SK-N-SH (cell line): Measurements from ENCODE around the gene SLC17A5.

Experiments used
- EP300 ChIP-seq, 2 experiments: IDR thresholded peaks; 2 replicates each; pipeline versions ENCODE4 v1.4.0 to v1.6.1; 2012; ENCODE audit warnings: borderline replicate concordance in 1 of 2, low read depth in 1 of 2, low read length in 1 of 2
- GABPA ChIP-seq: IDR thresholded peaks from 2 replicates; pipeline ENCODE4 v1.4.0; 2012; ENCODE audit warnings: low read depth, mild to moderate bottlenecking
- NRF1 ChIP-seq: IDR thresholded peaks from 2 replicates; pipeline ENCODE4 v1.6.1; 2012; ENCODE audit warnings: low read depth, mild to moderate bottlenecking, low read length
- RAD21 ChIP-seq: IDR thresholded peaks from 2 replicates; pipeline ENCODE4 v1.6.1; 2012; ENCODE audit warnings: mild to moderate bottlenecking, low read length
- SIN3A ChIP-seq: IDR thresholded peaks from 2 replicates; pipeline ENCODE4 v1.6.1; 2012; ENCODE audit warnings: low read depth, mild to moderate bottlenecking, low read length, moderate library complexity, borderline replicate concordance
- TCF12 ChIP-seq: IDR thresholded peaks from 2 replicates; pipeline ENCODE4 v1.4.0; 2012
- TF ChIP-seq, protein P1 (sequence below): IDR thresholded peaks from 2 replicates; pipeline ENCODE4 v1.6.1; 2012; ENCODE audit warnings: mild to moderate bottlenecking, low read depth, low read length, moderate library complexity
- TF ChIP-seq, protein P2 (sequence below): IDR thresholded peaks from 2 replicates; pipeline ENCODE4 v1.4.0; 2012; ENCODE audit warnings: low read depth, borderline replicate concordance
- TF ChIP-seq, protein P3 (sequence below): IDR thresholded peaks from 2 replicates; pipeline ENCODE4 v1.4.0; 2012; ENCODE audit warnings: low read depth
- TF ChIP-seq, protein P4 (sequence below): fragments of 200-600 bp; sonication (generic); IDR thresholded peaks from 2 replicates; pipeline ENCODE4 v1.6.1; 2017; ENCODE audit warnings: antibody characterized with exemption, mild to moderate bottlenecking, moderate library complexity
- TF ChIP-seq, protein P5 (sequence below): fragments of 150-350 bp; IDR thresholded peaks from 2 replicates; pipeline ENCODE4 v1.6.1; 2017; ENCODE audit warnings: antibody characterized with exemption, low read length, low read depth, borderline replicate concordance

DNA sequence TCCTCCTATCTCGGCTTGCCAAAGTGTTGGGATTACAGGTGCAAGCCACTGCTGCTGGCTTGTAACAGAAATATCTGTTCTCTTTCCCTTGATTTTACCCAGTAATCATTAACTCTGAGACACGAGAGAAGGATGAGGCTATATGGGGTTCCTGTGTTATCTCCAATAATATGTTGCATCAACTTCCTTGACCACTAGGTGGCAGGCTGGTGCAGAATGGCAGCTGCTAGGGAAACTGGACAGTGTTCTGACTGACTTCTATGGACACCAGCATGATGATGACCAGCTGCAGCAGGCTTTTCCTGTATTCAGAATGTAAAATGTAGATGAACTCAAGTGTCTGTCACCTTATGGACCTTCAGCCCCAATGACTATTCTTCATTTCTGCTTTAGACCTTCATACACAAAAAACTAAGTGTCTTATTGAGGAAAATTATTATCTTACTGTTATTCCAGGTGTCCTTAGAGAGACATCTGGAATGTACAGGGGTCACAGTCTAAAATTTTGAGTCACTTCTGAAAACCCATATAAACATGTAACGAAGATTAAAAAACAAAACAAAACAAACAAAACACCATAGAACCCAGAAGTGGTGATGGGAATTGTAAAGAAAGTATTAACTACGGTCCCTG is 21.8 kb upstream of the SLC17A5 start:
- TF ChIP-seq, protein P1, sequence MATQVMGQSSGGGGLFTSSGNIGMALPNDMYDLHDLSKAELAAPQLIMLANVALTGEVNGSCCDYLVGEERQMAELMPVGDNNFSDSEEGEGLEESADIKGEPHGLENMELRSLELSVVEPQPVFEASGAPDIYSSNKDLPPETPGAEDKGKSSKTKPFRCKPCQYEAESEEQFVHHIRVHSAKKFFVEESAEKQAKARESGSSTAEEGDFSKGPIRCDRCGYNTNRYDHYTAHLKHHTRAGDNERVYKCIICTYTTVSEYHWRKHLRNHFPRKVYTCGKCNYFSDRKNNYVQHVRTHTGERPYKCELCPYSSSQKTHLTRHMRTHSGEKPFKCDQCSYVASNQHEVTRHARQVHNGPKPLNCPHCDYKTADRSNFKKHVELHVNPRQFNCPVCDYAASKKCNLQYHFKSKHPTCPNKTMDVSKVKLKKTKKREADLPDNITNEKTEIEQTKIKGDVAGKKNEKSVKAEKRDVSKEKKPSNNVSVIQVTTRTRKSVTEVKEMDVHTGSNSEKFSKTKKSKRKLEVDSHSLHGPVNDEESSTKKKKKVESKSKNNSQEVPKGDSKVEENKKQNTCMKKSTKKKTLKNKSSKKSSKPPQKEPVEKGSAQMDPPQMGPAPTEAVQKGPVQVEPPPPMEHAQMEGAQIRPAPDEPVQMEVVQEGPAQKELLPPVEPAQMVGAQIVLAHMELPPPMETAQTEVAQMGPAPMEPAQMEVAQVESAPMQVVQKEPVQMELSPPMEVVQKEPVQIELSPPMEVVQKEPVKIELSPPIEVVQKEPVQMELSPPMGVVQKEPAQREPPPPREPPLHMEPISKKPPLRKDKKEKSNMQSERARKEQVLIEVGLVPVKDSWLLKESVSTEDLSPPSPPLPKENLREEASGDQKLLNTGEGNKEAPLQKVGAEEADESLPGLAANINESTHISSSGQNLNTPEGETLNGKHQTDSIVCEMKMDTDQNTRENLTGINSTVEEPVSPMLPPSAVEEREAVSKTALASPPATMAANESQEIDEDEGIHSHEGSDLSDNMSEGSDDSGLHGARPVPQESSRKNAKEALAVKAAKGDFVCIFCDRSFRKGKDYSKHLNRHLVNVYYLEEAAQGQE: no peak
- TF ChIP-seq, protein P2, sequence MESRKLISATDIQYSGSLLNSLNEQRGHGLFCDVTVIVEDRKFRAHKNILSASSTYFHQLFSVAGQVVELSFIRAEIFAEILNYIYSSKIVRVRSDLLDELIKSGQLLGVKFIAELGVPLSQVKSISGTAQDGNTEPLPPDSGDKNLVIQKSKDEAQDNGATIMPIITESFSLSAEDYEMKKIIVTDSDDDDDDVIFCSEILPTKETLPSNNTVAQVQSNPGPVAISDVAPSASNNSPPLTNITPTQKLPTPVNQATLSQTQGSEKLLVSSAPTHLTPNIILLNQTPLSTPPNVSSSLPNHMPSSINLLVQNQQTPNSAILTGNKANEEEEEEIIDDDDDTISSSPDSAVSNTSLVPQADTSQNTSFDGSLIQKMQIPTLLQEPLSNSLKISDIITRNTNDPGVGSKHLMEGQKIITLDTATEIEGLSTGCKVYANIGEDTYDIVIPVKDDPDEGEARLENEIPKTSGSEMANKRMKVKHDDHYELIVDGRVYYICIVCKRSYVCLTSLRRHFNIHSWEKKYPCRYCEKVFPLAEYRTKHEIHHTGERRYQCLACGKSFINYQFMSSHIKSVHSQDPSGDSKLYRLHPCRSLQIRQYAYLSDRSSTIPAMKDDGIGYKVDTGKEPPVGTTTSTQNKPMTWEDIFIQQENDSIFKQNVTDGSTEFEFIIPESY: no peak
- TF ChIP-seq, protein P3, sequence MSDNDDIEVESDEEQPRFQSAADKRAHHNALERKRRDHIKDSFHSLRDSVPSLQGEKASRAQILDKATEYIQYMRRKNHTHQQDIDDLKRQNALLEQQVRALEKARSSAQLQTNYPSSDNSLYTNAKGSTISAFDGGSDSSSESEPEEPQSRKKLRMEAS: no peak
- TF ChIP-seq, protein P4, sequence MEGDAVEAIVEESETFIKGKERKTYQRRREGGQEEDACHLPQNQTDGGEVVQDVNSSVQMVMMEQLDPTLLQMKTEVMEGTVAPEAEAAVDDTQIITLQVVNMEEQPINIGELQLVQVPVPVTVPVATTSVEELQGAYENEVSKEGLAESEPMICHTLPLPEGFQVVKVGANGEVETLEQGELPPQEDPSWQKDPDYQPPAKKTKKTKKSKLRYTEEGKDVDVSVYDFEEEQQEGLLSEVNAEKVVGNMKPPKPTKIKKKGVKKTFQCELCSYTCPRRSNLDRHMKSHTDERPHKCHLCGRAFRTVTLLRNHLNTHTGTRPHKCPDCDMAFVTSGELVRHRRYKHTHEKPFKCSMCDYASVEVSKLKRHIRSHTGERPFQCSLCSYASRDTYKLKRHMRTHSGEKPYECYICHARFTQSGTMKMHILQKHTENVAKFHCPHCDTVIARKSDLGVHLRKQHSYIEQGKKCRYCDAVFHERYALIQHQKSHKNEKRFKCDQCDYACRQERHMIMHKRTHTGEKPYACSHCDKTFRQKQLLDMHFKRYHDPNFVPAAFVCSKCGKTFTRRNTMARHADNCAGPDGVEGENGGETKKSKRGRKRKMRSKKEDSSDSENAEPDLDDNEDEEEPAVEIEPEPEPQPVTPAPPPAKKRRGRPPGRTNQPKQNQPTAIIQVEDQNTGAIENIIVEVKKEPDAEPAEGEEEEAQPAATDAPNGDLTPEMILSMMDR: peak; percentile 95
- TF ChIP-seq RAD21 (peak; percentile 79), NRF1 (no peak), GABPA (no peak), TCF12 (peak; percentile 76), EP300 (IDR thresholded peaks at IDR 0.05; ENCODE audit: borderline replicate concordance in 1 of 2, low read depth in 1 of 2, low read length in 1 of 2) (no peak), SIN3A (no peak)
- TF ChIP-seq, protein P5, sequence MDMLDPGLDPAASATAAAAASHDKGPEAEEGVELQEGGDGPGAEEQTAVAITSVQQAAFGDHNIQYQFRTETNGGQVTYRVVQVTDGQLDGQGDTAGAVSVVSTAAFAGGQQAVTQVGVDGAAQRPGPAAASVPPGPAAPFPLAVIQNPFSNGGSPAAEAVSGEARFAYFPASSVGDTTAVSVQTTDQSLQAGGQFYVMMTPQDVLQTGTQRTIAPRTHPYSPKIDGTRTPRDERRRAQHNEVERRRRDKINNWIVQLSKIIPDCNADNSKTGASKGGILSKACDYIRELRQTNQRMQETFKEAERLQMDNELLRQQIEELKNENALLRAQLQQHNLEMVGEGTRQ: no peak
